ENCODE measurements around the gene CBX8. TPM values are rescaled to one million over a fixed set of nuclear protein-coding genes. Genes with fewer than 3 reads are reported as not detected.

CBX8 gene
- total and polyA plus RNA-seq, 2 of the 13 experiments (the other 11 are each of a cell fraction or from before 2014, with no cell fraction given), result 0.34 to 12.6 TPM

DNA sequence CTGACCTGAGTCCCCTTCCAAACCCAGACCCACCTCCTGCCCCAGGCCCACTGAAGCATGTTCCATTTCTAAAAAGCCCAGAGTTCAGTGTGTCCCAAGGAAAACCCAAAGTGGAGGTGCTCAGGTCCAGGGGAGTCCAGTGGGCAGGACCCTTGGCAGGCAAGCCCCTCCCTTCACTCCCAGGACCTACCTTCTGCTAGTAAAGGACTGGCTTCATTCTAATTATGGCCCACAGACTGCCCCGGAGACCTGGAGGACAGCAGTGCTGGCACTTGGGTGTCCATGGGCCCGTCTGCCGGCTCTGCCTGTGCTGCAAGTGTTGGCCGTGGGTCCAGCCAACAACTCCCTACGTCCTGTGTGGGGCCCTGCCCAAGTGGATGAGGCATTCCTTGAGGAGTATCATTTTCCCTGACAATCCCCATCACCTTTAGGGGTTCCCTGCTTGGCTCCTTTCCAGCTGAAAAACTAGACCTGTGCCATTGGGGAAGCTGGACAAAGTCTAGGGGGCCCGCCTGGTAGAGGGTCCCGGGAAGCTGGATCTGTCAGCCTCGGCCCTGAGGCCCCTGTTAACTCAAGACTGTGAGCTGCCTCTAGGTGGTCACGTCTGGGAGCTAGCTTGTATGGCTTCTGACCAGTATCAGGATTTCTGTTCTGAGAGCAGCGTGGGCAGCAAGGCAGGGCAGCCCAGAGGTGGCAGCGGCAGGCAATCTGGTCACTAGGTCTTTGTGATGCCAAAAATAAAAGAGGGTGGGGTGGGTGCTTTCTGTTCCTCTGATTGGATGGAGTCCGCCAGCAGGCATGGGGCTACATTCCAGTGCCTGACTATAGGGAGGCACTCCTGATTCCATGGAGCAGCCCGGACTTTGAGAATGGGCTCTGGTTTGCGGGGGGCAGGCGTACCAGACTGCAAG, 10.7 kb downstream of the CBX8 start:
- intact Hi-C loops (cut with micrococcal nuclease; ENCODE audit: unreplicated experiment), result loop anchor here (5.0 kb wide), 1 partner anchor 186 kb away; no protein-coding TSS in a partner anchor
- no peak overlapping the region for H3K9ac ChIP-seq (ENCODE audit: insufficient read depth, low read depth, low read length)
- peaks cover 17 to 20% of the 10 kb centered on the region in 2 experiments for H3K36me3 ChIP-seq (replicated peaks in 1 of 2; ENCODE audit: control insufficient read depth in 1 of 2, insufficient read depth in 2 of 2, low read length in 2 of 2)
- peaks cover 33% of the 10 kb centered on the region for H3K4me1 ChIP-seq (ENCODE audit: insufficient read depth, low read length)
- H3K4me2 ChIP-seq (ENCODE audit: low read depth, low read length), result no peak overlapping the region
- DNase-seq (ENCODE audit: low spot score) (no peak), FAIRE-seq (no peak), ATAC-seq (no peak)
- in situ Hi-C loops (cut with HindIII; ENCODE audit: extremely low pct_ligation_motif_present, low pct_unique_long_range_greater_than_20kb), result no loop called here
- H3K27ac ChIP-seq (ENCODE audit: extremely low read length, insufficient read depth, low read length), result no peak overlapping the region
- BruUV-seq (replicated peaks), result TSS peak; percentile 28
- H3K4me3 ChIP-seq (replicated peaks in 1 of 3; ENCODE audit: insufficient read depth in 1 of 3, low read depth in 2 of 3, low read length in 3 of 3), result no peak overlapping the region
- H2AFZ ChIP-seq (ENCODE audit: low read length), result no peak overlapping the region
- POLR2A ChIA-PET, result interaction anchor here (0.5 to 1.0 kb wide), 2 partner anchors 11 to 133 kb away, joined by 3 to 4 read pairs; partner anchors contain the start of gene CBX8
- no peaks in the 10 kb centered on the region for H3K9me3 ChIP-seq (ENCODE audit: low read length)
- WGBS (ENCODE audit: low lambda C conversion rate), result 96% methylated on average over 15 of the region's 15 CpGs
- H3K27me3 ChIP-seq (ENCODE audit: control insufficient read depth in 1 of 2, insufficient read depth in 2 of 2, low read length in 2 of 2), result peaks cover 12 to 33% of the 10 kb centered on the region in 2 experiments
- H4K20me1 ChIP-seq (ENCODE audit: insufficient read depth, low read length), result peaks cover 7% of the 10 kb centered on the region; the same call in 1 of the 2 replicates
- no peaks in the 10 kb centered on the region for H3K79me2 ChIP-seq (ENCODE audit: insufficient read depth, low read length)
- CTCF ChIA-PET (ENCODE audit: low intra/inter-chr PET ratio, low total read pairs), result no interaction called here
- no peak for TF ChIP-seq CC2D1A (CRISPR knock-in tag; IDR thresholded peaks at IDR 0.05)
- TF ChIP-seq CHD4 (IDR thresholded peaks at IDR 0.05; ENCODE audit: borderline replicate concordance, low read length), result no peak
- no peak for TF ChIP-seq SMYD3 (CRISPR knock-in tag; IDR thresholded peaks at IDR 0.05)
- TF ChIP-seq KDM6A (CRISPR knock-in tag; IDR thresholded peaks at IDR 0.05; ENCODE audit: low read depth), result no peak
- TF ChIP-seq ZNF501 (CRISPR knock-in tag; IDR thresholded peaks at IDR 0.05), result peak; percentile 44; the same call in 1 of the 2 replicates
- no peak for TF ChIP-seq BHLHE40 (IDR thresholded peaks at IDR 0.05; ENCODE audit: low read length)
- no peak for TF ChIP-seq ZNF839 (CRISPR knock-in tag; IDR thresholded peaks at IDR 0.05; ENCODE audit: borderline replicate concordance)
- TF ChIP-seq NRL (CRISPR knock-in tag; IDR thresholded peaks at IDR 0.05; ENCODE audit: borderline replicate concordance), result no peak
- TF ChIP-seq, protein P1, sequence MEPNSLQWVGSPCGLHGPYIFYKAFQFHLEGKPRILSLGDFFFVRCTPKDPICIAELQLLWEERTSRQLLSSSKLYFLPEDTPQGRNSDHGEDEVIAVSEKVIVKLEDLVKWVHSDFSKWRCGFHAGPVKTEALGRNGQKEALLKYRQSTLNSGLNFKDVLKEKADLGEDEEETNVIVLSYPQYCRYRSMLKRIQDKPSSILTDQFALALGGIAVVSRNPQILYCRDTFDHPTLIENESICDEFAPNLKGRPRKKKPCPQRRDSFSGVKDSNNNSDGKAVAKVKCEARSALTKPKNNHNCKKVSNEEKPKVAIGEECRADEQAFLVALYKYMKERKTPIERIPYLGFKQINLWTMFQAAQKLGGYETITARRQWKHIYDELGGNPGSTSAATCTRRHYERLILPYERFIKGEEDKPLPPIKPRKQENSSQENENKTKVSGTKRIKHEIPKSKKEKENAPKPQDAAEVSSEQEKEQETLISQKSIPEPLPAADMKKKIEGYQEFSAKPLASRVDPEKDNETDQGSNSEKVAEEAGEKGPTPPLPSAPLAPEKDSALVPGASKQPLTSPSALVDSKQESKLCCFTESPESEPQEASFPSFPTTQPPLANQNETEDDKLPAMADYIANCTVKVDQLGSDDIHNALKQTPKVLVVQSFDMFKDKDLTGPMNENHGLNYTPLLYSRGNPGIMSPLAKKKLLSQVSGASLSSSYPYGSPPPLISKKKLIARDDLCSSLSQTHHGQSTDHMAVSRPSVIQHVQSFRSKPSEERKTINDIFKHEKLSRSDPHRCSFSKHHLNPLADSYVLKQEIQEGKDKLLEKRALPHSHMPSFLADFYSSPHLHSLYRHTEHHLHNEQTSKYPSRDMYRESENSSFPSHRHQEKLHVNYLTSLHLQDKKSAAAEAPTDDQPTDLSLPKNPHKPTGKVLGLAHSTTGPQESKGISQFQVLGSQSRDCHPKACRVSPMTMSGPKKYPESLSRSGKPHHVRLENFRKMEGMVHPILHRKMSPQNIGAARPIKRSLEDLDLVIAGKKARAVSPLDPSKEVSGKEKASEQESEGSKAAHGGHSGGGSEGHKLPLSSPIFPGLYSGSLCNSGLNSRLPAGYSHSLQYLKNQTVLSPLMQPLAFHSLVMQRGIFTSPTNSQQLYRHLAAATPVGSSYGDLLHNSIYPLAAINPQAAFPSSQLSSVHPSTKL (CRISPR knock-in tag; IDR thresholded peaks at IDR 0.05), result no peak
- TF ChIP-seq HES4 (CRISPR knock-in tag; IDR thresholded peaks at IDR 0.05; ENCODE audit: borderline replicate concordance), result no peak
- no peak for TF ChIP-seq GATAD2A (CRISPR knock-in tag; IDR thresholded peaks at IDR 0.05)
- TF ChIP-seq FOSL1 (CRISPR knock-in tag; IDR thresholded peaks at IDR 0.05; ENCODE audit: borderline replicate concordance), result no peak
- 0 out of 2 replicates have a peak, but pooled peaks have one; percentile 9 for TF ChIP-seq ZNF598 (CRISPR knock-in tag; IDR thresholded peaks at IDR 0.05; ENCODE audit: borderline replicate concordance)
- TF ChIP-seq, protein P2, sequence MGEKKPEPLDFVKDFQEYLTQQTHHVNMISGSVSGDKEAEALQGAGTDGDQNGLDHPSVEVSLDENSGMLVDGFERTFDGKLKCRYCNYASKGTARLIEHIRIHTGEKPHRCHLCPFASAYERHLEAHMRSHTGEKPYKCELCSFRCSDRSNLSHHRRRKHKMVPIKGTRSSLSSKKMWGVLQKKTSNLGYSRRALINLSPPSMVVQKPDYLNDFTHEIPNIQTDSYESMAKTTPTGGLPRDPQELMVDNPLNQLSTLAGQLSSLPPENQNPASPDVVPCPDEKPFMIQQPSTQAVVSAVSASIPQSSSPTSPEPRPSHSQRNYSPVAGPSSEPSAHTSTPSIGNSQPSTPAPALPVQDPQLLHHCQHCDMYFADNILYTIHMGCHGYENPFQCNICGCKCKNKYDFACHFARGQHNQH (CRISPR knock-in tag; IDR thresholded peaks at IDR 0.05), result no peak
- TF ChIP-seq, protein P3, sequence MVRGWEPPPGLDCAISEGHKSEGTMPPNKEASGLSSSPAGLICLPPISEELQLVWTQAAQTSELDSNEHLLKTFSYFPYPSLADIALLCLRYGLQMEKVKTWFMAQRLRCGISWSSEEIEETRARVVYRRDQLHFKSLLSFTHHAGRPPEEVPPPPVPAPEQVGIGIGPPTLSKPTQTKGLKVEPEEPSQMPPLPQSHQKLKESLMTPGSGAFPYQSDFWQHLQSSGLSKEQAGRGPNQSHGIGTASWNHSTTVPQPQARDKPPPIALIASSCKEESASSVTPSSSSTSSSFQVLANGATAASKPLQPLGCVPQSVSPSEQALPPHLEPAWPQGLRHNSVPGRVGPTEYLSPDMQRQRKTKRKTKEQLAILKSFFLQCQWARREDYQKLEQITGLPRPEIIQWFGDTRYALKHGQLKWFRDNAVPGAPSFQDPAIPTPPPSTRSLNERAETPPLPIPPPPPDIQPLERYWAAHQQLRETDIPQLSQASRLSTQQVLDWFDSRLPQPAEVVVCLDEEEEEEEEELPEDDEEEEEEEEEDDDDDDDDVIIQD (CRISPR knock-in tag; IDR thresholded peaks at IDR 0.05; ENCODE audit: low read depth), result no peak
- no peak for TF ChIP-seq PAWR (CRISPR knock-in tag; IDR thresholded peaks at IDR 0.05; ENCODE audit: borderline replicate concordance)
- TF ChIP-seq POLR2A (IDR thresholded peaks at IDR 0.05; ENCODE audit: insufficient read depth in 1 of 2, low read depth in 2 of 2, low read length in 2 of 2), result peak in 1 of 2 experiments; percentile 23; a peak in 1 of 4 replicates
- TF ChIP-seq PHF8 (CRISPR knock-in tag; IDR thresholded peaks at IDR 0.05), result no peak
- TF ChIP-seq FOXM1 (CRISPR knock-in tag; IDR thresholded peaks at IDR 0.05), result no peak

All from HepG2 (cell line).